ENCODE data around the gene AP1M1.
A peak's percentile ranks its signal among the peaks of the same experiment; 100 is the strongest.

Gene AP1M1

GRCh38 chr19:16197622-16198369 is at the start of gene AP1M1:
AP1M1 (plus strand) TSS chr19:16197911; CDS start chr19:16198027, 116 bp downstream.
- H3K4me3 ChIP-seq (ENCODE audit: low read depth, low read length), result peak within 1 kb of the TSS; percentile 99
- no peak for TF ChIP-seq CTCF (IDR thresholded peaks at IDR 0.05; ENCODE audit: borderline replicate concordance, insufficient read depth, low read depth, low read length)

- no peak for TF ChIP-seq CTCF (IDR thresholded peaks at IDR 0.05; ENCODE audit: borderline replicate concordance, insufficient read depth, low read depth, low read length)
- no peak overlapping the region for H3K4me3 ChIP-seq (ENCODE audit: low read depth, low read length)
These were observed 49.1 kb upstream of the AP1M1 start for GRCh38 chr19:16148443-16149229.

- no peak for TF ChIP-seq CTCF (IDR thresholded peaks at IDR 0.05; ENCODE audit: borderline replicate concordance, insufficient read depth, low read depth, low read length)
- no peak overlapping the region for H3K4me3 ChIP-seq (ENCODE audit: low read depth, low read length)
These were observed 44.0 kb upstream of the AP1M1 start for GRCh38 chr19:16153582-16154336.

- no peak for TF ChIP-seq CTCF (IDR thresholded peaks at IDR 0.05; ENCODE audit: borderline replicate concordance, insufficient read depth, low read depth, low read length)
These were observed 43.2 kb upstream of the AP1M1 start for GRCh38 chr19:16154557-16154956.

GRCh38 chr19:16155128-16155527 is 42.6 kb upstream of the AP1M1 start:
- no peak for TF ChIP-seq CTCF (IDR thresholded peaks at IDR 0.05; ENCODE audit: borderline replicate concordance, insufficient read depth, low read depth, low read length)
- no peak overlapping the region for H3K4me3 ChIP-seq (ENCODE audit: low read depth, low read length)

More at GRCh38 chr19:16154557-16154956, 43.2 kb upstream of the AP1M1 start:
- no peak overlapping the region for H3K4me3 ChIP-seq (ENCODE audit: low read depth, low read length)

- no peak overlapping the region for H3K4me3 ChIP-seq (ENCODE audit: low read depth, low read length)
- TF ChIP-seq CTCF (IDR thresholded peaks at IDR 0.05; ENCODE audit: borderline replicate concordance, insufficient read depth, low read depth, low read length), result no peak
These were observed 40.8 kb upstream of the AP1M1 start for GRCh38 chr19:16156904-16157303.

Measured in GM12875 (cell line).